Fibroblast of the aortic adventitia (primary cell): ENCODE measurements around the gene CPED1. TPM values are rescaled to one million over a fixed set of nuclear protein-coding genes. Genes with fewer than 3 reads are reported as not detected.
"Not testable (repeated sequence)": the region's sequence is repeated elsewhere in the genome, so short reads cannot be mapped to it uniquely, and the experiment has no call there.

Source experiments
- DNase-seq: peaks from one replicate; pipeline ENCODE4 v3.0.0-alpha.2; 2010; ENCODE audit warnings: low read depth
- H3K4me3 ChIP-seq: 2 replicates; pipeline ENCODE4 v1.5.1; 2011; ENCODE audit warnings: low read depth, mild to moderate bottlenecking, control low read depth, low read length, moderate library complexity
- total RNA-seq: library from RNA; depleted of rRNA; stranded (reverse); fragments of >200 nt; gene quantifications from 2 replicates; pipeline ENCODE4 v1.2.3, GENCODE V29; 2012; ENCODE audit warnings: low replicate concordance
- TF ChIP-seq, protein P1 (sequence below): IDR thresholded peaks from 2 replicates; pipeline ENCODE4 v1.5.1; 2011; ENCODE audit warnings: mild to moderate bottlenecking, low read length, control low read depth, inconsistent platforms; ENCODE audit not compliant: insufficient read depth

CPED1 gene
- total RNA-seq, 1 donor = 119 TPM

GRCh38 chr7:121119047-121119446 is 130.5 kb downstream of the CPED1 start:
- no peak overlapping the region for H3K4me3 ChIP-seq
- TF ChIP-seq, protein P1, sequence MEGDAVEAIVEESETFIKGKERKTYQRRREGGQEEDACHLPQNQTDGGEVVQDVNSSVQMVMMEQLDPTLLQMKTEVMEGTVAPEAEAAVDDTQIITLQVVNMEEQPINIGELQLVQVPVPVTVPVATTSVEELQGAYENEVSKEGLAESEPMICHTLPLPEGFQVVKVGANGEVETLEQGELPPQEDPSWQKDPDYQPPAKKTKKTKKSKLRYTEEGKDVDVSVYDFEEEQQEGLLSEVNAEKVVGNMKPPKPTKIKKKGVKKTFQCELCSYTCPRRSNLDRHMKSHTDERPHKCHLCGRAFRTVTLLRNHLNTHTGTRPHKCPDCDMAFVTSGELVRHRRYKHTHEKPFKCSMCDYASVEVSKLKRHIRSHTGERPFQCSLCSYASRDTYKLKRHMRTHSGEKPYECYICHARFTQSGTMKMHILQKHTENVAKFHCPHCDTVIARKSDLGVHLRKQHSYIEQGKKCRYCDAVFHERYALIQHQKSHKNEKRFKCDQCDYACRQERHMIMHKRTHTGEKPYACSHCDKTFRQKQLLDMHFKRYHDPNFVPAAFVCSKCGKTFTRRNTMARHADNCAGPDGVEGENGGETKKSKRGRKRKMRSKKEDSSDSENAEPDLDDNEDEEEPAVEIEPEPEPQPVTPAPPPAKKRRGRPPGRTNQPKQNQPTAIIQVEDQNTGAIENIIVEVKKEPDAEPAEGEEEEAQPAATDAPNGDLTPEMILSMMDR = no peak
- DNase-seq = no peak

- TF ChIP-seq, protein P1 = no peak
- no peak for DNase-seq
- H3K4me3 ChIP-seq = no peak overlapping the region
These were observed 134.5 kb downstream of the CPED1 start for GRCh38 chr7:121123032-121123431.

DNA sequence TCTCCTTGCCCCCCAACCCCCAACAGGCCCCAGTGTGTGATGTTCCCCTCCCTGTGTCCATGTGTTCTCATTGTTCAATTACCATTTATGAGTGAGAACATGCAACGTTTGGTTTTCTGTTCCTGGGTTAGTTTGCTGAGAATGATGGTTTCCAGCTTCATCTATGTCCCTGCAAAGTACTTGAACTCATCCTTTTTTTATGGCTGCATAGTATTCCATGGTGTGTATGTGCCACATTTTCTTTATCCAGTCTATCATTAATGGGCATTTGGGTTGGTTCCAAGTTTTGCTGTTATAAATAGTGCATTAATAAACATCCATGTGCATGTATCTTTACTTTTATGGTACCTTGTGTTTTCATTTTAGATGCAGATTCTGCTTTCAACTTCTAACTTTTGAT is 136.9 kb downstream of the CPED1 start:
- DNase-seq, H3K4me3 ChIP-seq: not testable (repeated sequence)

DNA sequence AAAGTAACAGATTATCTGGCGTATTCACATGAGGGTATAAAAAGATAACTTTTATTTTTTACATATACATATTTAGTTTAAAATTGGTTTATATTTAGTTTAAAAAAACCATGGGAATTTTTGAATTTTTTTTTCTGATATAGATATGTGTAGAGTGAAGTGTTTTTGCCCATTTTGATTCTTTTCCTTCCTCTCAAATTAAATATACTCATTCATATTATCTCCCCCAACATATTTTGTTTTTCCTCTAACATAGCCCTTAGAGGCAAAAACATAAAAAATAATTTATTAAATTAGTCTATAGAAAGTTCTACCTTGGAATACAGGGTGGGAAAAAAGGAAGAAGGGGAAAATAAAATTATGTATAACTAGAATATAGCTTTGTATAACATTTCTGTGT is 137.7 kb downstream of the CPED1 start:
- TF ChIP-seq, protein P1 = no peak
- DNase-seq = no peak
- no peak overlapping the region for H3K4me3 ChIP-seq

DNA sequence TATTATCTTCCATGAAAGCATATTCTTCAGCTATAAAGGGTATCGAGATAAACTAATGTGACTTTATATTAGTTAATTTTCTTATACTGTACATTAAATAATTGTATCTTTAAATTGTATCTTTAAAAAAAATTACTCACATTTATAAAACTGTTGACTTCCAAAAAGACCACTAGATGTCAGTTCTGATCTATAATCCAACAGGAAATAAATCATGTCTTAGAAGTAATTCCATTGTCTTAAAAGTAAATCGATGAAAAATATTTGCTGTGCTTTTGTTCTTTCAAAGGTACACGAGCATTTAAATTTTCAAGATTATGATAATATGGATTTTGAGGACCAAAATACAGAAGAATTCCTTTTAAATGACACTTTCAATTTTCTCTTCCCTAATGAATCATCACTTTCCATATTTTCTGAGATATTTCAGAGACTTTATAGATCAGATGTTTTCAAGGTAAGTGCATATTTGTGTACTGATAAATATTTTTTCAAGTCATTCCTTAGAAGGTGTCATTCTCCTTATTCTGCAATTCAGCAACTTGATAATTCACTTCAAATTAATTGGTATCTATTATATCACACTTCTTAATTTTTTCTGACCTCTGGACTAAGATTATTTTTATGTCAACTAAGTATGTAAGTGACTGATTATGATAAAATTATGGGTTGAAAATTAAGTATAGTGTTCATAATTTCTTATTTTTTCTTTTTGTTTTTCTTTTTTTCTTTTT is 138.5 kb downstream of the CPED1 start:
- DNase-seq = peak; percentile 58
- TF ChIP-seq, protein P1 = peak; percentile 18
- no peak overlapping the region for H3K4me3 ChIP-seq

- H3K4me3 ChIP-seq = no peak overlapping the region
- TF ChIP-seq, protein P1 = no peak
- no peak for DNase-seq
These were observed 144.4 kb downstream of the CPED1 start for GRCh38 chr7:121132940-121133339.

GRCh38 chr7:121133444-121133843 is 144.9 kb downstream of the CPED1 start:
- H3K4me3 ChIP-seq = no peak overlapping the region
- TF ChIP-seq, protein P1 = no peak
- peak; percentile 10 for DNase-seq
